GM23338 (cell line): Measurements from ENCODE around the gene LIPH.

ENCODE experiments used
- CREB1 ChIP-seq: fragments of 250-450 bp; sonication (Bioruptor Pico); IDR thresholded peaks from 2 replicates; pipeline ENCODE4 v1.5.0; 2020; ENCODE audit warnings: low read depth, mild to moderate bottlenecking, moderate library complexity
- EZH2 ChIP-seq: fragments of 200-600 bp; sonication (generic); IDR thresholded peaks from one replicate; pipeline ENCODE4 v1.8.0; 2017; ENCODE audit warnings: antibody characterized with exemption, mild to moderate bottlenecking, low read depth; ENCODE audit not compliant: unreplicated experiment
- EZH2phosphoT487 ChIP-seq: fragments of 200-600 bp; sonication (generic); IDR thresholded peaks from one replicate; pipeline ENCODE4 v1.8.1; 2018; ENCODE audit warnings: antibody characterized with exemption; ENCODE audit not compliant: unreplicated experiment
- NANOG ChIP-seq: IDR thresholded peaks from 2 replicates; pipeline ENCODE4 v1.6.1; 2016; ENCODE audit warnings: antibody characterized with exemption, borderline replicate concordance
- POLR2AphosphoS5 ChIP-seq: IDR thresholded peaks from 2 replicates; pipeline ENCODE4 v1.6.1; 2016; ENCODE audit warnings: antibody characterized with exemption, low read depth
- ZNF331 ChIP-seq: fragments of 250-450 bp; sonication (Bioruptor Pico); IDR thresholded peaks from 2 replicates; pipeline ENCODE4 v1.5.0; 2020; ENCODE audit warnings: low read depth, mild to moderate bottlenecking, moderate library complexity
- TF ChIP-seq, protein P1 (sequence below), 2 experiments: fragments of 200-600 bp in 1 of 2; sonication (generic) in 1 of 2; conservative IDR thresholded peaks; 2 replicates each; pipeline versions ENCODE4 v1.5.1 to v1.6.1; 2016 to 2017; ENCODE audit warnings: antibody characterized with exemption in 2 of 2, low read depth in 2 of 2, mild to moderate bottlenecking in 2 of 2, moderate library complexity in 1 of 2
- TF ChIP-seq, protein P2 (sequence below): IDR thresholded peaks from one replicate; pipeline ENCODE4 v1.6.1; 2018; ENCODE audit warnings: antibody characterized with exemption; ENCODE audit not compliant: unreplicated experiment
- TF ChIP-seq, protein P3 (sequence below): IDR thresholded peaks from 2 replicates; pipeline ENCODE4 v1.6.1; 2016; ENCODE audit warnings: antibody characterized with exemption

DNA sequence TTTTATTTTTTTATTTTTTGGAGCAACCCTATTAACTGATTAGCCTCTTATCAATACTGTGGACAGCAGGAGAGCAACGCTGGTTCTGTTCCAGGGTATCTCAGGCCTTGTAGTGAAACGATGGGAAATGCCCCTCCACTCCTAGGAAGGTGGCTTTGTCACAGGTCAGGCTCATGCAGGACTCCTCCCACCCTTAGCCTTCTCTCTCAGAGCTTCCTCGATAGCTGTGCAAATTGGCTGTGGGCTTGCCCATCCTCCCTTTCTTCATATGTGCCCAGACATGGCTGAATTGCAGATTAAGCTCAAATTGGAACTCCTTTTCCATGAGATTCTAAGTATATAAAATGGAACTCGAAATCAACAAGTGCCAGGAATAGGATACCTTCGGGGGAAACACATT lies 92.1 kb downstream of the LIPH start:
- TF ChIP-seq CREB1 = no peak
- TF ChIP-seq ZNF331 (CRISPR knock-in tag) = no peak
- TF ChIP-seq NANOG = no peak
- TF ChIP-seq, protein P1, sequence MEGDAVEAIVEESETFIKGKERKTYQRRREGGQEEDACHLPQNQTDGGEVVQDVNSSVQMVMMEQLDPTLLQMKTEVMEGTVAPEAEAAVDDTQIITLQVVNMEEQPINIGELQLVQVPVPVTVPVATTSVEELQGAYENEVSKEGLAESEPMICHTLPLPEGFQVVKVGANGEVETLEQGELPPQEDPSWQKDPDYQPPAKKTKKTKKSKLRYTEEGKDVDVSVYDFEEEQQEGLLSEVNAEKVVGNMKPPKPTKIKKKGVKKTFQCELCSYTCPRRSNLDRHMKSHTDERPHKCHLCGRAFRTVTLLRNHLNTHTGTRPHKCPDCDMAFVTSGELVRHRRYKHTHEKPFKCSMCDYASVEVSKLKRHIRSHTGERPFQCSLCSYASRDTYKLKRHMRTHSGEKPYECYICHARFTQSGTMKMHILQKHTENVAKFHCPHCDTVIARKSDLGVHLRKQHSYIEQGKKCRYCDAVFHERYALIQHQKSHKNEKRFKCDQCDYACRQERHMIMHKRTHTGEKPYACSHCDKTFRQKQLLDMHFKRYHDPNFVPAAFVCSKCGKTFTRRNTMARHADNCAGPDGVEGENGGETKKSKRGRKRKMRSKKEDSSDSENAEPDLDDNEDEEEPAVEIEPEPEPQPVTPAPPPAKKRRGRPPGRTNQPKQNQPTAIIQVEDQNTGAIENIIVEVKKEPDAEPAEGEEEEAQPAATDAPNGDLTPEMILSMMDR (conservative IDR thresholded peaks at IDR 0.05; ENCODE audit: low read depth in 2 of 2) = no peak
- no peak for TF ChIP-seq POLR2AphosphoS5
- TF ChIP-seq, protein P2, sequence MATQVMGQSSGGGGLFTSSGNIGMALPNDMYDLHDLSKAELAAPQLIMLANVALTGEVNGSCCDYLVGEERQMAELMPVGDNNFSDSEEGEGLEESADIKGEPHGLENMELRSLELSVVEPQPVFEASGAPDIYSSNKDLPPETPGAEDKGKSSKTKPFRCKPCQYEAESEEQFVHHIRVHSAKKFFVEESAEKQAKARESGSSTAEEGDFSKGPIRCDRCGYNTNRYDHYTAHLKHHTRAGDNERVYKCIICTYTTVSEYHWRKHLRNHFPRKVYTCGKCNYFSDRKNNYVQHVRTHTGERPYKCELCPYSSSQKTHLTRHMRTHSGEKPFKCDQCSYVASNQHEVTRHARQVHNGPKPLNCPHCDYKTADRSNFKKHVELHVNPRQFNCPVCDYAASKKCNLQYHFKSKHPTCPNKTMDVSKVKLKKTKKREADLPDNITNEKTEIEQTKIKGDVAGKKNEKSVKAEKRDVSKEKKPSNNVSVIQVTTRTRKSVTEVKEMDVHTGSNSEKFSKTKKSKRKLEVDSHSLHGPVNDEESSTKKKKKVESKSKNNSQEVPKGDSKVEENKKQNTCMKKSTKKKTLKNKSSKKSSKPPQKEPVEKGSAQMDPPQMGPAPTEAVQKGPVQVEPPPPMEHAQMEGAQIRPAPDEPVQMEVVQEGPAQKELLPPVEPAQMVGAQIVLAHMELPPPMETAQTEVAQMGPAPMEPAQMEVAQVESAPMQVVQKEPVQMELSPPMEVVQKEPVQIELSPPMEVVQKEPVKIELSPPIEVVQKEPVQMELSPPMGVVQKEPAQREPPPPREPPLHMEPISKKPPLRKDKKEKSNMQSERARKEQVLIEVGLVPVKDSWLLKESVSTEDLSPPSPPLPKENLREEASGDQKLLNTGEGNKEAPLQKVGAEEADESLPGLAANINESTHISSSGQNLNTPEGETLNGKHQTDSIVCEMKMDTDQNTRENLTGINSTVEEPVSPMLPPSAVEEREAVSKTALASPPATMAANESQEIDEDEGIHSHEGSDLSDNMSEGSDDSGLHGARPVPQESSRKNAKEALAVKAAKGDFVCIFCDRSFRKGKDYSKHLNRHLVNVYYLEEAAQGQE = no peak
- no peak for TF ChIP-seq EZH2
- no peak for TF ChIP-seq EZH2phosphoT487
- TF ChIP-seq, protein P3, sequence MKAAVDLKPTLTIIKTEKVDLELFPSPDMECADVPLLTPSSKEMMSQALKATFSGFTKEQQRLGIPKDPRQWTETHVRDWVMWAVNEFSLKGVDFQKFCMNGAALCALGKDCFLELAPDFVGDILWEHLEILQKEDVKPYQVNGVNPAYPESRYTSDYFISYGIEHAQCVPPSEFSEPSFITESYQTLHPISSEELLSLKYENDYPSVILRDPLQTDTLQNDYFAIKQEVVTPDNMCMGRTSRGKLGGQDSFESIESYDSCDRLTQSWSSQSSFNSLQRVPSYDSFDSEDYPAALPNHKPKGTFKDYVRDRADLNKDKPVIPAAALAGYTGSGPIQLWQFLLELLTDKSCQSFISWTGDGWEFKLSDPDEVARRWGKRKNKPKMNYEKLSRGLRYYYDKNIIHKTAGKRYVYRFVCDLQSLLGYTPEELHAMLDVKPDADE = no peak
